NCI-H1105 (cell line): ENCODE results near the gene BTBD6.
"Not testable (repeated sequence)": the region's sequence is repeated elsewhere in the genome, so short reads cannot be mapped to it uniquely, and the experiment has no call there.

Source experiments
- DNase-seq: peaks from one replicate; lab custom pipeline; 2025; lab: John Stamatoyannopoulos, UW

The BTBD6 gene

DNA sequence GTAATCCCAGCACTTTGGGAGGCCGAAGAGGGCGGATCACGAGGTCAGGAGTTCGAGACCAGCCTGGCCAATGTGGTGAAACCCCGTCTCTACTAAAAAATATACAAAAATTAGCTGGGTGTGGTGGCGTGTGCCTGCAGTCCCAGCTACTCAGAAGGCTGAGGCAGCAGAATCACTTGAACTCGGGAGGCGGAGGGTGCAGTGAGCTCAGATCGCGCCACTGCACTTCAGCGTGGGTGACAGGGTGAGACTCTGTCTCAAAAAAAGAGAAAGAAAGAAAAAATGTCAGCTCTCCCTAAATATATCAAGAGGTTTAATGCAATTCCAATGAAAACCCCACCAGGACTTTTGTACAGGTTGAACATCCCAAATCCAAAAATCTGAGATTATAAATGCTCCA, 49.0 kb downstream of the BTBD6 start:
- not testable (repeated sequence) for DNase-seq

DNA sequence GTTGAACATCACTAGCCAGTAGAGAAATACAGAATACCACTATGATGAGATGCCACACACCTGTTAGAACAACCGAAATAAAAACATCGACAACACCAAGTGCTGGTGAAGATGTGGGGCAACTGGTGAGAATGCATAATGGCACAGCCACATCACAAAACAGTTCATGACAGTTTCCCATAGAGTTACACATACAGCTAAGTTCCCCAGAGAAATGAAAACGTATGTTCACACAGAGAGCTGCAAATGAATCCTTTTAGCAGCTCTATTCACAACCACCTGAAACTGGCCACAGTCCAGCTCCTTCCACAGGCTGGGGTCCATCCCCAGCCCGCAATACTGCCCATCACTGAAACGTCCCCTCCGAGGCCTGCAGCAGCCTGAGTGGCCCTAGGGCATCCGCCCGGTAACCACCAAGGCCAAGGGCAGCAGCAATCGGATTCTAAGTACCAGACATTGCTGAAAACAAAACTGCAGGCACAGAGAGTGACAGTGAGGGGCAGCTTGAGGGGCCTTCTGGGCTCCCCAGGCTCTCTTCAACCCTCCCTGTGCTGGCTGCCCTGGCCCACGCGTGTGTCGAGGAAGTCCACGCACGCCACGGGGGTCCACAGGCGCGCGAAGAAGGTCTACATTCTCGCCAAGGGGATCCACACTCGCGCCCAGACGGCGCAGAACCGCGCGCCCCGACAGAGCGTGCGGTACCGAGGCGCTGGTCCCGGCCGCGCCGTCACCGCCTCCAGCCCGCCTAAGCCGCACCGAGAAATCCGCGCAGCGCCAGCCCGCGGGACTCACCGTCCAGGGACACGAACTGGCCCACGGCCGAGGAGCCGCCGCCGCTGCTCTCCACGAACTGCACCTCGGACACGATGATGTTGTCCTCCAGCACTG, 51.6 kb downstream of the BTBD6 start:
- DNase-seq, result no peak
